Skin epidermis (tissue), 12 donors: ENCODE data around the gene GPRC5C.
"Not testable (repeated sequence)": the region's sequence is repeated elsewhere in the genome, so short reads cannot be mapped to it uniquely, and the experiment has no call there.

Experiments
- H3K27ac ChIP-seq, 21 experiments: fragments of 200-600 bp; sonication (generic) in 11 of 21; one replicate each; pipeline ENCODE4 v1.5.0; 2020; ENCODE audit warnings: mild to moderate bottlenecking in 3 of 21, inconsistent platforms in 2 of 21, moderate library complexity in 2 of 21
- H3K4me3 ChIP-seq, 7 experiments: fragments of 200-600 bp; sonication (generic) in 2 of 7; one replicate each; pipeline ENCODE4 v1.5.0; 2020; ENCODE audit warnings: inconsistent platforms in 2 of 7, mild to moderate bottlenecking in 2 of 7, moderate library complexity in 1 of 7

Gene GPRC5C

DNA sequence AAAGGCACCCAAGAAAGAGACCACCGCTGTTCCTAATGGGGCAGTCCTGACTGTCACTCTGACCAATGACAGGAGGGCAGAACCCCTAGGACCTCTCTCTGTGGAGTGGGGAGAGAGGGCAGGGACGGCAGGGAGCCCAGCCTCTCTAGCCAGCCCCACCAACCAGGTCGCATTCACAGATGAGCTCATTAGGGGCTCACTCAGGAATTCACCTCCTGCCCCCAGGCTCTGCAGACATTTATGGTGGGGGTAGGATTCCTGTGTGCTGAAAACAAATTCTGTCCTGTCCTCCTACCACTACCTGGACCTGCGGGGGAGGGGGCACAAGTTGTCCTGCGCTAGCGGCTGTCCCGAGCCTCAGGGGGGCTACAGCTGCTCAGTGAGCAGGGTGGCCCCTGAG, 27.7 kb upstream of the GPRC5C start:
- Histone ChIP-seq H3K27ac (no peak overlapping the region), H3K4me3 (no peak overlapping the region)

GRCh38 chr17:74404789-74405188, 27.1 kb upstream of the GPRC5C start:
- H3K27ac ChIP-seq: no peak overlapping the region
- H3K4me3 ChIP-seq: no peak overlapping the region

- H3K27ac ChIP-seq, H3K4me3 ChIP-seq: not testable (repeated sequence)
Observed at GRCh38 chr17:74405311-74405710, 26.6 kb upstream of the GPRC5C start.

- Histone ChIP-seq H3K4me3 (no peak overlapping the region), H3K27ac (no peak overlapping the region)
Observed at GRCh38 chr17:74407384-74407783, 24.5 kb upstream of the GPRC5C start.

- no peak overlapping the region for H3K27ac ChIP-seq
- no peak overlapping the region for H3K4me3 ChIP-seq
Observed at GRCh38 chr17:74408262-74408661, 23.6 kb upstream of the GPRC5C start.

DNA sequence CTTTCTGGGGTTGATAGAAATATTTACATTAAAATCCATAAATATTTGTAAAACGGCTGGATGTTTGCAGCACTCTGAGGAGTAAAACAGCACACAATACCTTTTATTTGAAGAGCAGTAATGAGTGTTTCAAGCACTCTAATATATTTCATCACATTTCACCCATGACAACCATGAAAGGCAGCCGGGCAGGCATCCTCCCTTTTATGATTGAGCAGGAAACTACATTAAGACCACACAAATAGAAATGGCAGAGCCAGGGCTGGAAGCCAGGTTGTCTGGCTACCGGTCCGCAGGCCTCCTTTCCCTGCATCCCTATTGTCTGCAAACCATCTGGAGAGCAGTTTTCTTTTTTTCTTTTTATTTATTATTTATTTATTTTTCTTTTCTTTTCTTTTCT, 23.1 kb upstream of the GPRC5C start:
- H3K27ac ChIP-seq: no peak overlapping the region
- no peak overlapping the region for H3K4me3 ChIP-seq

GRCh38 chr17:74410001-74410443, 21.9 kb upstream of the GPRC5C start:
- no peak overlapping the region for H3K27ac ChIP-seq
- no peak overlapping the region for H3K4me3 ChIP-seq

DNA sequence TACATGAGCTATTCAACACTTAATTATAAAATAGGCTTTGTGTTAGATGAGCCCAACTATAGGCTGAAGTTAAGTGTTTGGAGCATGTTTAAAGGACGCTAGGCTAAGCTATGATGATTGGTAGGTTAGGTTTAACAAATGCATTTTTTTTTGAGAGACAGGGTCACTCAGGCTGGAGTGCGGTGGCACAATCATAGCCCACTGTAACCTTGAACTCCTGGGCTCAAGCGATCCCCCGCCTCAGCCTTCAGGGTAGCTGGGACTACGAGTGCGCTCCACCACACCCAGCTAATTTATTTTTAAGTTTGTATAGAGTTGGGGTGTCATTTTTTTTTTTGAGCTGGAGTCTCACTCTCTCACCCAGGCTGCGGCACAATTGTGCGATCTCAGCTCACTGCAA, 19.3 kb upstream of the GPRC5C start:
- no peak overlapping the region for H3K27ac ChIP-seq
- H3K4me3 ChIP-seq: no peak overlapping the region

DNA sequence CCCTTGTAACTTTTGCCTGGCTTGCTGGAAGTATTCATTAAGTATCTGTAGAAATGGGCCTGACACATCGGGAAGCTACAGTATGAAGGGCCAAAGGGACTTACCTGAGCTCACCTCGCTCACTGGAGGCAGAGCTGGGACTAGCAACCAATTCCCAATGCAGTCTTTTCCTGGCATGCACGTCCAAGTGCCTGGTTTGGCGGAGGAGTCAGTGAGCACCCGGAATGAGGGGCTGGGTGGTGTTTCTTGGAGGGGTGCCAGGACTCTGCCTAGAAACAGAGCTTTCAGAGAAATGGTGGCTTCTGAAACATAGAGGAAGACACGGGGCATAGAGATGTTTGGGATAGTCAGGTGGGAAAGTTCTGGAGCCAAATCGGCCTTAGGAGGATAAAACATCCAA, 18.4 kb upstream of the GPRC5C start:
- Histone ChIP-seq H3K27ac (no peak overlapping the region), H3K4me3 (no peak overlapping the region)

GRCh38 chr17:74414510-74414909, 17.4 kb upstream of the GPRC5C start:
- H3K27ac ChIP-seq: no peak overlapping the region
- H3K4me3 ChIP-seq: no peak overlapping the region

GRCh38 chr17:74415608-74416396, 16.1 kb upstream of the GPRC5C start:
- H3K27ac ChIP-seq: no peak overlapping the region
- no peak overlapping the region for H3K4me3 ChIP-seq

DNA sequence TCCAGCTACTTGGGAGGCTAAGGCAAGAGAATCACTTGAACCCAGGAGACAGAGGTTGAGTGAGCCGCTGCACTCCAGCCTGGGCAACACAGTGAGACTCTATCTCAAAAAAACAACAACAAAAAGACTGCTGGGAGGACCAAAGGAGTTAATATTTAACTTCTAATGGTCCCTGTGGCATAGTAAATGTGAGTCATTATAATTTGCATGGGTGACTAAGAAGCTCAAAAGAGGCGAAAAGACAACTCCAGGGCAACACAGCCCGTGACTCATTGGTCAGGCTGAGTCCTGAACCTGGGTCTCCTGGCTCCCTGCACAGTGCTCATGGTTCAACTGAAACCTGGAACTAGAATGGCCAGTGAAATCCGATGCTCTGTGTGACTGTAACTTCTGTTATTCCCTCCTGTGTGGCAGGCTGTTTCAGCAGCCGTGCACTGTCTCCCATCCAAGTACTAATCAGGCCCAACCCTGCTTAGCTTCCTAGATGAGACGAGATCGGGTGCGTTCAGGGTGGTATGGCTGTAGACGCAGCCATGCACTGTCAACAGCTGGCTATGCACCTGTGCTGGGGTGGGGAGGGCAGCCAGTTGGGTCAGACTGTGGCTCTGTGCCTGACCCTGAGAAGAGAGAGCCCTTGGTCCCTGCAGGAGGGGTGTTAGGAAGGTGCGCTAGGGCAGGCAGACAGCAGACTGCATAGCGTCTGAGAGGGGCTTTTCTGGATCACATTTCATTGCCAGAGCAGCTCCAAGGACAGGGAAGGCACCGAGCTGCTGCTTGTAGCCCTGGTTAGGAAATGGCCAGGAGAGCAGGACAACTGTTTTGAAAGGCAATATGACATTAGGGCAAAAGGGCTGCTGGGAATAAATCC, 14.5 kb upstream of the GPRC5C start:
- no peak overlapping the region for H3K27ac ChIP-seq

GRCh38 chr17:74419928-74420411, 11.9 kb upstream of the GPRC5C start:
- no peak overlapping the region for H3K27ac ChIP-seq

More for the DNA sequence above, 14.5 kb upstream of the GPRC5C start:
- H3K4me3 ChIP-seq: no peak overlapping the region

GRCh38 chr17:74424117-74424516, 7.8 kb upstream of the GPRC5C start:
- Histone ChIP-seq H3K4me3 (no peak overlapping the region), H3K27ac (no peak overlapping the region)

More at GRCh38 chr17:74419928-74420411, 11.9 kb upstream of the GPRC5C start:
- no peak overlapping the region for H3K4me3 ChIP-seq

GRCh38 chr17:74424657-74425056, 7.2 kb upstream of the GPRC5C start:
- no peak overlapping the region for H3K27ac ChIP-seq

GRCh38 chr17:74426551-74427047, 5.3 kb upstream of the GPRC5C start:
- Histone ChIP-seq H3K4me3 (no peak overlapping the region), H3K27ac (peak overlapping the region in 8 of 21 experiments; percentile 18 to 67 (median 51))

More at GRCh38 chr17:74424657-74425056, 7.2 kb upstream of the GPRC5C start:
- H3K4me3 ChIP-seq: no peak overlapping the region

DNA sequence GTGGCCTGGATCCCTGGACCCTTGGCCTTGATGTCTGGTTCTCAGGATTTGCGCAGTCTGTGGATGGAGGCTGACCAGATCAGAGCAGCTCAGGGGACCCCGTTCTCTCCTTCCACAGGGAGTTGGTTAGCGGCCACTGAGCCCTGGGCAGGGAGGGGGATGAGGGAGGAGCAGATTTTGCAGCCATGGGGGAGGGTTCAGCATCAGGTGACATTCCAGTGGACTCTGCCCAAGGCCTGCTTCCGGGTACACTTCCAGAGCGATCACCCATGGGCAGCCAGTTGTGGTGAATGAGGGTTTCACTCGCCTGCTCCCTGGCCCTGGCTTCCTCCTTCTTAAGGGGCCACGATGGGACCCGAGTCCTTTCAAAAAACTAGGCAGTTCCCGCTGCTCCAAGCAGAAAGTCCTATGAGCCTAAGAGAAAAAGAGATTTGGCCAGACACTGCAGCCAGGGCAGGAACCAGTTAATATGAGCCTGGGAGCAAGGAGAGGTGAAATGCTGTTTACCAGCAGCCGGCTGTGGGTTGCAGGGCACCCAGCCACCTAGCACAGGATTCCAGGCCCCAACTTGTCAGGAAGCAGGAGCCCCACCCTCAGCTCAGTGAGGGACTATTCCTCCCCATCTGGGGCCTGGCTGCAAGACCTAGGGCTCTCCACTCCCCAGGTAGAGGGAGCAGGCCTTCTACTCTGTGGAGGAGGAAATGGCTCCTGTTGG, 4.7 kb upstream of the GPRC5C start:
- Histone ChIP-seq H3K27ac (peak overlapping the region in 10 of 21 experiments; percentile 10 to 67 (median 51)), H3K4me3 (no peak overlapping the region)

GRCh38 chr17:74427763-74428153, 4.1 kb upstream of the GPRC5C start:
- no peak overlapping the region for H3K4me3 ChIP-seq
- H3K27ac ChIP-seq: peak overlapping the region in 3 of 21 experiments; percentile 14 to 65 (median 35)

- H3K27ac ChIP-seq: peak overlapping the region in 17 of 21 experiments; percentile 48 to 91 (median 76)
- peak overlapping the region in 3 of 7 experiments; percentile 39 to 53 (median 48) for H3K4me3 ChIP-seq
Observed at GRCh38 chr17:74429604-74430384, 2.1 kb upstream of the GPRC5C start.
